ENCODE measurements around the gene RORC. TPM values are rescaled to one million over a fixed set of nuclear protein-coding genes. Genes with fewer than 3 reads are reported as not detected.
A peak's percentile ranks its signal among the peaks of the same experiment; 100 is the strongest.
"Not testable (repeated sequence)": the region's sequence is repeated elsewhere in the genome, so short reads cannot be mapped to it uniquely, and the experiment has no call there.

RORC gene
- total RNA-seq (2014; rRNA removed) = 0.26 TPM in 1 of 2 replicates, not detected in the other
- Bru-seq, nascent RNA = percentile 18 among the genes with signal in this experiment
- percentile 20 among the genes with signal in this experiment for BruChase-seq, experiment 1, labeled RNA remaining after a 6-hour chase
- BruChase-seq, experiment 2, labeled RNA remaining after a 2-hour chase = percentile 20 among the genes with signal in this experiment
- long read RNA-seq, partial matches to known transcripts = 3 of 3 reads
- long read RNA-seq, other reads (novel, unspliced or antisense) = 0 of 3 reads

DNA sequence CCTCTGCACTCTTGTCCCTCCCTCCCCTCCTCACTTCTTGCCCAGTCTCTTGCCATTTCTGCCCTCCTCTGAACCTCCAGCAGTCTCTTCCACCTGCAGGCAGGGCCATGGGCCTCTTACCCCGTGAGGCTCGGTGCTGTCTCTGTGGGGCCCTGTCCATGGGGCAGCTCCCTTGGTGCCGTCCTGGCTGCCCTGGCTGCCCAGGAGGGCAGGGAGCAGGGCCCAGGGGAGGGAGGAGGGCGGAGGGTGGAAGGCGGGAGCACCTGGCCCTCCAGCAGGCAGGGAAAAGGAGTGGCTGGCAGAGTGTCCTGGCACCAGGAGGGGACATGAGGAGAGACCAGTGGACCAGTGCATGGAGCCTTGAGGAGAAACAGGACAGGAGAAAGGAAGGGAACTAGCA is at the start of gene RORC:
Gene RORC, minus strand, starts transcription at position 198 of the 400 bp plus-strand sequence. Its CDS starts 38 bp downstream, at position 160.
- H3F3A ChIP-seq (ENCODE audit: low read length, unreplicated experiment) = no peaks in the 10 kb centered on the region
- H3K79me2 ChIP-seq (ENCODE audit: low read length) = no peaks in the 10 kb centered on the region
- H3K27ac ChIP-seq (ENCODE audit: low read length) = no peak within 1 kb of the TSS
- no peaks in the 10 kb centered on the region for H3K27me3 ChIP-seq (ENCODE audit: low read length)
- POLR2A ChIA-PET (ENCODE audit: unreplicated experiment) = no interaction called here
- H3K4me3 ChIP-seq (ENCODE audit: low read length) = no peak within 1 kb of the TSS
- no TSS peak for BruUV-seq (replicated peaks)
- intact Hi-C loops (cut with micrococcal nuclease) = loop anchor here (10.0 kb wide), 2 partner anchors 217 to 487 kb away; partner anchors contain the start of genes RFX5 and SNX27
- CTCF ChIA-PET = no interaction called here
- H3K9me2 ChIP-seq (replicated peaks; ENCODE audit: low read length) = no peaks in the 10 kb centered on the region
- no peak for TF ChIP-seq EZH2phosphoT487 (IDR thresholded peaks at IDR 0.05; ENCODE audit: borderline replicate concordance, low read length)
- peaks cover 17% of the 10 kb centered on the region for H3K4me1 ChIP-seq (ENCODE audit: insufficient read depth, low read length)
- H3K9ac ChIP-seq (ENCODE audit: low read length) = no peak within 1 kb of the TSS
- no peaks in the 10 kb centered on the region for H3K9me3 ChIP-seq (ENCODE audit: low read length)
- no peaks in the 10 kb centered on the region for H4K20me1 ChIP-seq (ENCODE audit: low read length)
- ATAC-seq = no peak
- DNase-seq = no peak
- H2AFZ ChIP-seq (ENCODE audit: low read length) = peak within 1 kb of the TSS; percentile 46
- H3K36me3 ChIP-seq (ENCODE audit: low read depth, low read length) = no peaks in the 10 kb centered on the region
- H3K4me2 ChIP-seq (ENCODE audit: low read length) = no peak within 1 kb of the TSS

DNA sequence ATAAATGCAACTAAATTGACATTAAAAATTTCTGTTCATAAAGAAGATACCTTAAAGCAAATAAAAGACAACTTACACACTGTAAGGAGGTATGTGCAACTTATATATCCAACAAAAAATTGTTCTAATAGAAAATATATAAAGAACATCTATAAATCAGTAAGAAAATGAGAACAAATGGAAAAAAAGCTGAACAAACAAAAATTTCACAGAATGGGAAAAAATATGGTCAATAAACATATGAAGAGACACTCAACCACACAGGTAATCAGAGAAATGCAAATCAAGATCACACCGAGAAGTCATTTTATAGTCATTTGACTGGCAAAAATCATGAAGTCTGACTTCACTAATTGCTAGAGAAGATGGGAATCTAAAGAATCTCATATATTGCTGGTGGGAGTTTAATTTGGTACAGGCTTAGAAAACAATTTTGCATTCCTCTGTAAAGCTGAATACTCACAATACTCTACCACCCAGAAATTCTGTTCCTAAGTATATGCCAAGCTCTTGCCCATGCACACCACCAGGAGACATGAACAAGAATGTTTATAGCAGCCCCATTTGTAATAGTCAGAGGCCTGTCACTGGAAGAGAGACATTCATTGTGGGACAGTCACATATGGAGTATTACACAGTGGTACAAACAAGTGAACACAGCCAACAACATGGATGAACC is 44.0 kb upstream of the RORC start:
- H3K4me2 ChIP-seq (ENCODE audit: low read length) = no peak overlapping the region
- H3K4me3 ChIP-seq (ENCODE audit: low read length) = no peak overlapping the region
- no peaks in the 10 kb centered on the region for H3F3A ChIP-seq (ENCODE audit: low read length, unreplicated experiment)
- H3K27me3 ChIP-seq (ENCODE audit: low read length) = no peaks in the 10 kb centered on the region
- H3K4me1 ChIP-seq (ENCODE audit: insufficient read depth, low read length) = no peaks in the 10 kb centered on the region
- DNase-seq = no peak
- no peak overlapping the region for H2AFZ ChIP-seq (ENCODE audit: low read length)
- POLR2A ChIA-PET (ENCODE audit: unreplicated experiment) = no interaction called here
- H4K20me1 ChIP-seq (ENCODE audit: low read length) = no peaks in the 10 kb centered on the region
- no peaks in the 10 kb centered on the region for H3K9me3 ChIP-seq (ENCODE audit: low read length)
- no peak overlapping the region for H3K27ac ChIP-seq (ENCODE audit: low read length)
- no peak for TF ChIP-seq EZH2 (IDR thresholded peaks at IDR 0.05; ENCODE audit: low read length, unreplicated experiment)
- TF ChIP-seq, protein P1, sequence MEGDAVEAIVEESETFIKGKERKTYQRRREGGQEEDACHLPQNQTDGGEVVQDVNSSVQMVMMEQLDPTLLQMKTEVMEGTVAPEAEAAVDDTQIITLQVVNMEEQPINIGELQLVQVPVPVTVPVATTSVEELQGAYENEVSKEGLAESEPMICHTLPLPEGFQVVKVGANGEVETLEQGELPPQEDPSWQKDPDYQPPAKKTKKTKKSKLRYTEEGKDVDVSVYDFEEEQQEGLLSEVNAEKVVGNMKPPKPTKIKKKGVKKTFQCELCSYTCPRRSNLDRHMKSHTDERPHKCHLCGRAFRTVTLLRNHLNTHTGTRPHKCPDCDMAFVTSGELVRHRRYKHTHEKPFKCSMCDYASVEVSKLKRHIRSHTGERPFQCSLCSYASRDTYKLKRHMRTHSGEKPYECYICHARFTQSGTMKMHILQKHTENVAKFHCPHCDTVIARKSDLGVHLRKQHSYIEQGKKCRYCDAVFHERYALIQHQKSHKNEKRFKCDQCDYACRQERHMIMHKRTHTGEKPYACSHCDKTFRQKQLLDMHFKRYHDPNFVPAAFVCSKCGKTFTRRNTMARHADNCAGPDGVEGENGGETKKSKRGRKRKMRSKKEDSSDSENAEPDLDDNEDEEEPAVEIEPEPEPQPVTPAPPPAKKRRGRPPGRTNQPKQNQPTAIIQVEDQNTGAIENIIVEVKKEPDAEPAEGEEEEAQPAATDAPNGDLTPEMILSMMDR (conservative IDR thresholded peaks at IDR 0.05; ENCODE audit: low read depth, low read length) = no peak
- no peak for TF ChIP-seq EZH2phosphoT487 (IDR thresholded peaks at IDR 0.05; ENCODE audit: borderline replicate concordance, low read length)
- H3K9ac ChIP-seq (ENCODE audit: low read length) = no peak overlapping the region
- H3K9me2 ChIP-seq (replicated peaks; ENCODE audit: low read length) = no peaks in the 10 kb centered on the region
- no TSS peak for BruUV-seq (replicated peaks)
- H3K79me2 ChIP-seq (ENCODE audit: low read length) = no peaks in the 10 kb centered on the region
- ATAC-seq = no peak
- peaks cover 2% of the 10 kb centered on the region; the same call in 1 of the 2 replicates for H3K36me3 ChIP-seq (ENCODE audit: low read depth, low read length)
- CTCF ChIA-PET = no interaction called here
- intact Hi-C loops (cut with micrococcal nuclease) = no loop called here

DNA sequence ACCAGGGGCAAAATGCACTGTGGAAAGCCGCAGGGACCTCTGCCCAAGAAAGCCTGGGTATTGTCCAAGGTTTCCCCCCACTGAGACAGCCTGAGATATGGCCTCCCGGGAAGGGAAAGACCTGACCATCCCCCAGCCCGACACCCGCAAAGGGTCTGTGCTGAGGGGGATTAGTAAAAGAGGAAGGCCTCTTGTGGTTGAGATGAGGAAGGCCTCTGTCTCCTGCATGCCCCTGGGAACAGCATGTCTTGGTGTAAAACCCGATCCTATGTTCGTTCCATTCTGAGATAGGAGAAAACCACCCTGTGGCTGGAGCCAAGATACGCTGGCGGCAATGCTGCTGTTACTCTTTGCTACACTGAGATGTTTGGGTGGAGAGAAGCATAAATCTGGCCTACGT is 41.2 kb upstream of the RORC start:
- H3K4me2 ChIP-seq (ENCODE audit: low read length); H4K20me1 ChIP-seq (ENCODE audit: low read length); CTCF ChIA-PET; BruUV-seq (replicated peaks); H3K9me3 ChIP-seq (ENCODE audit: low read length); H3K27ac ChIP-seq (ENCODE audit: low read length); DNase-seq; H3K9me2 ChIP-seq (replicated peaks; ENCODE audit: low read length); H3K36me3 ChIP-seq (ENCODE audit: low read depth, low read length); H2AFZ ChIP-seq (ENCODE audit: low read length); H3K4me1 ChIP-seq (ENCODE audit: insufficient read depth, low read length); H3K27me3 ChIP-seq (ENCODE audit: low read length); intact Hi-C loops (cut with micrococcal nuclease); H3K4me3 ChIP-seq (ENCODE audit: low read length); ATAC-seq; POLR2A ChIA-PET (ENCODE audit: unreplicated experiment); H3K79me2 ChIP-seq (ENCODE audit: low read length); H3K9ac ChIP-seq (ENCODE audit: low read length); H3F3A ChIP-seq (ENCODE audit: low read length, unreplicated experiment): not testable (repeated sequence)
